HG03135 (cell line): Measurements from ENCODE around the gene USP53.
"Not testable (repeated sequence)": the region's sequence is repeated elsewhere in the genome, so short reads cannot be mapped to it uniquely, and the experiment has no call there.

ENCODE experiments used
- ATAC-seq: cut with Tn5 transposase; IDR thresholded peaks from one replicate; pipeline ENCODE4 v1.9.1; 2021; ENCODE audit warnings: mild to moderate bottlenecking, moderate library complexity; ENCODE audit not compliant: unreplicated experiment

Gene USP53

DNA sequence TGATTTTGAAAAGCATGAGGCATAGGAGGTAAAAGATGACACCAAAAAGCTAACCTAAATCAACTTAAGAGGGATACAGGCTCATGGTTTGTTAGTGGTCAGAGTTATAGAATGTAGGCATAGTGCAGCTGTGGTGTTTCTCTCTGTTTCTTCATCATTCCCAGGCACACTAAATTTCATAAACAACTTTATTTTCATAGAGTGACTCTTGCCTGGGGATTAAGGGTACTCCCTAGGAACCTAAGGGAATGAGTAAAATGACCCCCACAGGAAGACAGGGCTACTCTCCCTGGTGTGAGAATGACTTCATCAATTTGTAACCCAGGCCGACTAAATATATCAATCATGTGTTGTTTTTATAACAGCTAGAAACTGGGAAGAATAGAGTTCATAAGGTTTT is 98.3 kb downstream of the USP53 start:
- no peak for ATAC-seq

GRCh38 chr4:119313237-119313636 is 100.7 kb downstream of the USP53 start:
- no peak for ATAC-seq

GRCh38 chr4:119314356-119314755 is 101.8 kb downstream of the USP53 start:
- ATAC-seq: peak; percentile 67

DNA sequence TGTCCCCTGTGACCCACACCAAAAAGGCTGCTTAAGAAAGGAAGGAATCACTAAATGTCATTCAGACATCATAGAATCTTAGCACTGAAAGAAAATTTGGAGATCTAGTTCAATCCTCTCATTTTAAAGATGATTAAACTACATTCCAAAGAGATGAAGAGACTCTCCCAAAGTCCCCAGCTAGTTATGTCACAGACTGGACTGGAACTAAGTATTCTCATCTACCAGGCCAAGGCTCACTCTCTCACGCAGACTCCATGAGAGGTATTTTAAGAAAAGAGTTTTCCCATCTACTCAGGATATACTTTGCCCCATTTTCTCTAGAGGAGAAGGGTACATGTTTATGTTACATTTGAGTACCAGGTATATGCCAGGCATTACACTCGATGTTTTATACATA is 102.5 kb downstream of the USP53 start:
- ATAC-seq: no peak

DNA sequence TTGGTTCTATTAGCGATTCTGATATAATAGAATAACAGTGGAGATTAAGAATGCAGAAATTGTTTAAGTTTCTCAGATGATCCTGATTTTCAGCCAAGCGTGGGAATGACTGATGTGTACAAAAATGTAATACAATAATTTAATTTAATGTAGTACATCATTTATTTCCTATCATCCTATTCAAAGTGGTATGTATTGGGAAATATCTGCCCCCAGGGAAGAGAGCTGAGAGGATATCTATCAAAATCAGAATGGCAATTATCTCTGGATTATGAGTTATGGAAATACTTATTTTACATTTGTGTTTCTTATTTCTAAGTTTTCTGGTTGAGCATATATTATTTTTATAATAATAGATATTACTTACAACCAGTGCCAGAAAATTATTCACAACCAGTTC is 105.5 kb downstream of the USP53 start:
- no peak for ATAC-seq

DNA sequence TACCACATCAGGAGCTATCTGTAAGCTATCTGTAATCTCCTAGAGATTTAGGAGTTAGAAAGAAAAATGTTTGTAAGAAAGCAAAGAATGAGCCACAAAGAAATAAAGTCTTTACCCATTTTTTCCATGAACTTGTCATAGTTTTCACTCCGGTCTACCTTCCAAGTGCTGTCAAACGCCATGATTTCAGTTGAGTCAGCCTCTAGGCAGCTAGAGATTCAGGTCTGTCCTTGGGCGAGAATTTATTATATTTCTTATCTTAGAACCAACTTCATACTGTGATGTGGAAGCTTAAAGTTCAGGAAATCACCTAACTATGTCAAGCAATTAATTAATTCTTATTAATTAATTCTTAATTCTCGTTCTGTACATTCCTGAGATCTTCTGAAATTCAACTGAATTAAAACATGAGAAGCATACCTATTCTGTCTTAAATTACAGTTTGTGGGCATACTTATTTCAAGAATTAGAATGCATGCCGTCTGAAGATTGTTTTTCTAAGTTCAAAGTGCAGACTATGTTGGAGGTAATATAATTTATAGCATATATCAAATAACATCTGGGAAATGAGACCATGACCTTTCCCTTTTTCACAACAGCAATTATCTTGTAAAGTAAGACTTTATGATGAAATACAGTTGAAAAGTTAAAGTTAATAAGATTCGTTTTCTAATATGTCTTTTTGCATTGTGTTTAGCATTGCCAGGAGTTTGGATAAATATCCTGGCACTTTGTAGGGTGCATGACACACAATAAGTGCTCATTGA is 109.6 kb downstream of the USP53 start, which contains the start of gene FABP2:
Gene FABP2, minus strand, starts transcription at position 218 of the 767 bp plus-strand sequence. Its CDS starts 36 bp downstream, at position 182.
- no peak for ATAC-seq

GRCh38 chr4:119328695-119329094 is 116.2 kb downstream of the USP53 start:
- no peak for ATAC-seq

GRCh38 chr4:119329835-119330620 is 117.5 kb downstream of the USP53 start:
- ATAC-seq: no peak

DNA sequence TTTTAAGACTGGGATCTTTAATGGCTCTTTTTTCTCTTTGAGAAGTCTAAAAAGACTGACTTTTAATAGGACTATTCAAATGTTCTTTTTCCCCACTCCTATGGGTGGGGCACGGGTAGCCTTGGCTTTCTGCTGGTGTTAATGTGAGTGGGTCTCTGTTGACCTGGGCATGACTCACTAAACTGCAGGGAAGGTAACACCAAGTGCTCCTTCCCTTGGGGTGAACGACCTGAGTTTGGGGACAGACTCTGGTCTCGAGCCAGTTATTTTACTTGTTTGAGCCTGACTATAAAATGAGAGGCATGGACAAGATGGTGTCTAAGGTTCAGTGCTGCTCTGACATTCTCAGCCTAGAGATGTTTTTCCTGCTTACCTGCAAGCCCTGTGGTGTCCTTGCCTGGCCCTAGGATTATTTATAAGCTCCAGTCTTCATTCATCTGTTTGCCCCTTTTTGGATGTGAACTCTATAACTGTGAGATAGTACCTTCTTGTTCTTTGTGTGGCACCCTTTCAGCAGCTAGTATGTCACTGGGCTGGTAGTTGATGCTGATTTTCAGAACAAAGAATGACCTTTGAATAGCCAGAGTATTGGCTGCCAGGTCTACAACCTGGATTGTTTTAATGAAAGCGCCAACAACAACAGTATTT is 123.9 kb downstream of the USP53 start:
- ATAC-seq: not testable (repeated sequence)

DNA sequence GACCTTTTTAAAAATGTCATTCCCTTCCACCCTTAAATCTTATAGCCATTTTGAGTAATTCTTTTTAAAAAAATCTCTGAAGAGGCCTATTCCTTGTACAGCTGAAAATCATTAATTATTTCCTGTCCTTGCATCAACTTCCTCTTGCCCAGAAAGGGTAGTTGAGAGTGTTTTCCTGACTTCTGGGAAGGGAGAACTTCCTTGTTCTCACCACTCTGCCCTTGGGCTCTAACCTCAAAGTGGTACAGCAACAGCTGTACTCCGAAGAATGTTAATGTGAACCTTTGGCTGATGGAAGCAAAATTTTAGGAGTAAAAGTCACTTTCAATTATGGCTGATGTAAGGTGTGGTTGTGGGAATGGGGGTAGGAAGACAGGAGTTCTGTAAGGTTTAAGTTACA is 124.5 kb downstream of the USP53 start:
- no peak for ATAC-seq

- not testable (repeated sequence) for ATAC-seq
These were observed 127.4 kb downstream of the USP53 start for GRCh38 chr4:119339895-119340294.

DNA sequence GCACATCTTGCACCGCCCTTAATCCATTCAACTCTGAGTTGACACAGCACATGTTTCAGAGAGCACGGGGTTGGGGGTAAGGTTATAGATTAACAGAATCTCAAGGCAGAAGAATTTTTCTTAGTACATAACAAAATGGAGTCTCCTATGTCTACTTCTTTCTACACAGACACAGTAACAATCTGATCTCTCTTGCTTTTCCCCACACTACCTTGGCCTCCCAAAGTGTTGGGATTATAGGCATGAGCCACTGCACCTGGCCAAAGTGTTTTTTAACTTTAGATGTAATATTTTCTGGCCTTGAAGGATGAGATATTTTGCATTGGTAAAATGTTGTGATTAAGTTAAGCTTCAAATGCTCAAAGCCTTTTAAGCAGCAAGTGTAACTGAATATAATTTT is 130.8 kb downstream of the USP53 start:
- not testable (repeated sequence) for ATAC-seq
